K562 (cell line): Measurements from ENCODE around the gene MYRIP.

ENCODE experiments used
- CEBPB ChIP-seq: fragments of 450-650 bp; IDR thresholded peaks from 2 replicates; pipeline ENCODE4 v1.6.1; 2016; ENCODE audit warnings: missing genetic modification characterization, missing compliant biosample characterization
- ELF4 ChIP-seq: fragments of 450-650 bp; formaldehyde crosslinking; IDR thresholded peaks from 2 replicates; pipeline ENCODE4 v1.4.0; 2022; ENCODE audit warnings: missing genetic modification characterization
- KAT7 ChIP-seq: sonication (generic); formaldehyde crosslinking; IDR thresholded peaks from 2 replicates; pipeline ENCODE4 v1.8.0; 2022; ENCODE audit warnings: missing genetic modification reagents, mild to moderate bottlenecking, borderline replicate concordance
- POLR2A ChIP-seq: fragments of 450-650 bp; conservative IDR thresholded peaks from 2 replicates; pipeline ENCODE4 v1.6.1; 2016
- ZNF124 ChIP-seq: sonication (generic); formaldehyde crosslinking; IDR thresholded peaks from 2 replicates; pipeline ENCODE4 v1.8.1; 2022; ENCODE audit warnings: missing genetic modification reagents
- TF ChIP-seq, protein P1 (sequence below): fragments of 450-650 bp; conservative IDR thresholded peaks from 2 replicates; pipeline ENCODE4 v1.6.1; 2016; ENCODE audit warnings: missing genetic modification characterization, low read depth, mild to moderate bottlenecking, control low read depth, missing compliant biosample characterization
- TF ChIP-seq, protein P2 (sequence below), 2 experiments: fragments of 450-650 bp in 1 of 2; sonication (generic) in 1 of 2; formaldehyde crosslinking in 1 of 2; IDR thresholded peaks in 1 of 2; conservative IDR thresholded peaks in 1 of 2; 2 replicates each; pipeline versions ENCODE4 v1.6.1 to v1.8.1; 2016 to 2023; ENCODE audit warnings: mild to moderate bottlenecking in 2 of 2, moderate library complexity in 2 of 2, inconsistent platforms in 1 of 2, missing genetic modification reagents in 1 of 2

DNA sequence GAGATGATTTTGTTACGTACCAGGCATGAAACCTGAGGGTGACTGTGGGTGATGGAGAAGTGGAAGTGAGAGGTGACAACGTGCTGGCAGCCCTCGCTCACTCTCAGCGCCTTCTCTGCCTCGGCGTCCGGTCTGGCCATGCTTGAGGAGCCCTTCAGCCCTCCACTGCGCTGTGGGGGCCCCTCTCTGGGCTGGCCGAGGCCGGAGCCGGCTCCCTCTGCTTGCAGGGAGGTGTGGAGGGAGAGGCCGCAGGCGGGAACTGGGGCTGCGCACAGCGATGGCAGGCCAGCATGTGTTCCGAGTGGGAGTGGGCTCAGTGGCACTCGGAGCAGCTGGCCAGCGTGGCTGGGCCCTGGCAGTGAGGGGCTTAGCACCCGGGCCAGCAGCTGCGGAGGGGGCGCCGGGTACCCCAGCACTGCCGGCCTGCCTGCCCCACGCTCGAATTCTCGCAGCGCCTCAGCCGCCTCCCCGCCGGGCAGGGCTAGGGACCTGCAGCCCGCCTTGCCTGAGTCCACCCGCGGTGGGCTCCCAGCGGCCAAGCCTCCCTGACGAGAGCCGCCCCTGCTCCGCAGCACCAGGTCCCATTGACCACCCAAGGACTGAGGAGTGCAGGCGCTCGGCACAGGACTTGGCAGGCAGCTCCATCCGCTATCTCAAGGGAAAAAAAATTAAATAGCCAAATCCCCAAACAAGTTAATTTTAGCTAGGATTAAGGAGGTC, 29.7 kb upstream of the MYRIP start:
- no peak for TF ChIP-seq ZNF124
- TF ChIP-seq, protein P1, sequence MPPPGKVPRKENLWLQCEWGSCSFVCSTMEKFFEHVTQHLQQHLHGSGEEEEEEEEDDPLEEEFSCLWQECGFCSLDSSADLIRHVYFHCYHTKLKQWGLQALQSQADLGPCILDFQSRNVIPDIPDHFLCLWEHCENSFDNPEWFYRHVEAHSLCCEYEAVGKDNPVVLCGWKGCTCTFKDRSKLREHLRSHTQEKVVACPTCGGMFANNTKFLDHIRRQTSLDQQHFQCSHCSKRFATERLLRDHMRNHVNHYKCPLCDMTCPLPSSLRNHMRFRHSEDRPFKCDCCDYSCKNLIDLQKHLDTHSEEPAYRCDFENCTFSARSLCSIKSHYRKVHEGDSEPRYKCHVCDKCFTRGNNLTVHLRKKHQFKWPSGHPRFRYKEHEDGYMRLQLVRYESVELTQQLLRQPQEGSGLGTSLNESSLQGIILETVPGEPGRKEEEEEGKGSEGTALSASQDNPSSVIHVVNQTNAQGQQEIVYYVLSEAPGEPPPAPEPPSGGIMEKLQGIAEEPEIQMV (tag) = no peak
- TF ChIP-seq, protein P2, sequence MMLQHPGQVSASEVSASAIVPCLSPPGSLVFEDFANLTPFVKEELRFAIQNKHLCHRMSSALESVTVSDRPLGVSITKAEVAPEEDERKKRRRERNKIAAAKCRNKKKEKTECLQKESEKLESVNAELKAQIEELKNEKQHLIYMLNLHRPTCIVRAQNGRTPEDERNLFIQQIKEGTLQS (IDR thresholded peaks at IDR 0.05) = no peak
- TF ChIP-seq, protein P2 (CRISPR knock-in tag; conservative IDR thresholded peaks at IDR 0.05) = no peak
- no peak for TF ChIP-seq KAT7 (CRISPR knock-in tag)
- no peak for TF ChIP-seq ELF4
- no peak for TF ChIP-seq CEBPB (tag)
- TF ChIP-seq POLR2A = no peak
